ENCODE data around the gene HIRA.

HIRA gene

DNA sequence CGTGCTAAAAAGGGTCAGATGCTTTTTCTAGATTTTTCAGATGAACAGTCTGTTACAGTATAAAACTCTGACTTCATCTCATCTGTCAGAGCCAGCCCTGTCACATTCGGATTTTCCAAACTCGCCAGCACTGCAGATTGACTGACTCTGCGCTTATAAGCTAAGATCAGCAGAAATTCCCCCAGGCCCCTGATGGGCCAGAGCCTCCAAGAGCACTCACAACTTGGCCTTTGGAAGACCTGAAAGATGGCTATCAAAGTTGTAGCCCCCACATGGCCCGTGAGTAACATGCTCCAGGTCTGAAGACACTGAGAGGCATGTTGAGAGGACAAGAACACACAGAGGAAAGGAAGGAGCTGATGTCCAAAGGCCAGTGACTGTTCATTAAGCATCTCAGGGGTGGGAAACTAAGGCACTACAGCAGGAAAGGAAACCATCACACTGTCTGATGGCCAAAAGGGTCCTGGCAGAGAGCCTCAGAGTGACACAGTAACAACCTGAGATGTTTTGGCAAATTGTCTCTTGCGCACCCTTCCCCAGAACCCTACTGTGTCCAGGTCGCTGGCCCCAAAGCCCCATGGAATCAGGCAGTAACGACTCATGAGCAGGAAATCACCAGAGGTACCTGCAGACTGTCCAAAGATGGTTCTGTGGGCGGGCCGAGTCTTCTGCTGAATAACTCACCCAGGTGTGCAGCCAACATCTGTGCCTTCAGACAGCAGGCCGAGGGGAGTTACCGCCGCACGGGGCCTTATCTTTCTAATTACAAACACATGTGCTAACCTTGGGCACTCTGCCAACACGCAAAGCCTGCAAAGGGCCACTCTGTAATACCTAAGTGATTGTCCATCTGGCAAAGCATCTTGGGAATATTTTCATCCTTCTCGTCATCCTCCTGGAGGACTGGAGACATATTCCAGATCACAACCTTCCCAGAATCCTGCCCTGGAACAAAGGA, 23.6 kb downstream of the HIRA start:
- DNase-seq = no peak

- no peak for DNase-seq
Observed at GRCh38 chr22:19406846-19407245, 24.7 kb downstream of the HIRA start.

DNA sequence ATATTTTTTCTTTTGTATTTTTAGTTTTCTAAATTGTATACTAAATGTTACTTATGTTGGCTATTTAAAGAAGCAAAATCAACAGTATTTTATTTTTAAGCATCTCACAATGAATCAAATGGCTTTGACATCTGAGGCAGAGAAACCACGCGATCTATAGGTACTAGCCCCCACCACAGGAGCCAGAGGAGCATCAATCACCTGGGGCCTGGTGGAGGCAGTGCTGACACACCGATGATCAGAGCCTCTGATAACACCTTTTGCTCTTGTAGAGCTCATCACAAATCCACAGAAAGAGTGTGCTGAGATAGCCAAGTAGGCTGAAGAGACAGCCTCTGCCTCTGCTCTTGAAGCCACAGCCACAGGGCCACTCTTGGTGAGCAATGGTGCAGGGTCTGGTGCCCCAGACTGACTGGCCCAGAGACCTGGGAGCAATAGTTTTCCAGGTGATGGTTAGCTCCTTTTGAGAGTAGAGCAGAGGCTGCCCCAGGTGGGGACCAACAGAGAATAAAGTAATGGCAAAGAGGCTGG, 25.2 kb downstream of the HIRA start:
- peak in 1 of 5 experiments; percentile 74 for DNase-seq

GRCh38 chr22:19405652-19406051, 25.9 kb downstream of the HIRA start:
- no peak for DNase-seq

DNA sequence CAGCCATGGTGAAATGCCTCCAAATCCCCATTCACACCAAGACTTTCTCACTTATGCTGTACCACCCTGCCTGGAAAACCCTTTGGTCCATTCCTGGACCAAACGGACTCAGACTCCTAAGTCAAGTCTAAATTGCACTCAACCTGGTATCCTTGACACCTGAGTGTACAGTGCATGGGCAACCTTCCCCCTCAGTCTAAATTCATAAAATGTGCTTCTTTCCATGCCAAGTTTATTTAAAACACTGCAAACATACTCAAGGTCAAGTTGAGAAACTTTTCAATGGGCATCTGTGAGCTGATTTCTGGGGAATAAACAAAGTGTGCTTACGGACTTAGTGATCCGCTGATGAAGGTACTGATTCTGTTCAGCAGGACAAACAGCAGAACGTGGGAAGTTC, 26.4 kb downstream of the HIRA start:
- no peak for DNase-seq

GRCh38 chr22:19404676-19405075, 26.9 kb downstream of the HIRA start:
- DNase-seq = no peak

DNA sequence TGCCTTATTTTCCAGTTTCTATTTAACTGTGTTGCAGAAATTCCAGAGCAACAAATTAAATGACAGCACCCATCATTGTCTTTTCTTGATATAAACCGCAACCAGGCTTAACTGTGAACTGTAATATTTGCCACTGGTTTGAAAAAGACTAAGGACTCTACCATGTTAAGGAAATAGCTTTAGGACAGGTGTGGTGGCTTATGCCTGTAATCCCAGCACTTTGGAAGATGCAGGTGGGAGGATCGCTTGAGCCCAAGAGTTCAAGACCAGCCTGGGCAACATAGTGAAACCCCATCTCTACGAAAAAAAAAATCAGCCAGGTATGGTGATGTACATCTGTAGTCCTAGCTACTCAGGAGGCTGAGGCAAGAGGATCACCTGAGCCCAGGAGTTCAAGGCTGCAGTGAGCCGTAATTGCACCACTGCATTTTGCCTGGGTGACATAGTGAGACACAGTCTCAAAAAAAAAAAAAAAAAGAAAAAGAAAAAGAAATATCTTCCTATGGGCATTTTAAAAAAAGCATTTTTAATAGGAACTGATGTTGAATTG, 28.8 kb downstream of the HIRA start:
- no peak for DNase-seq

- DNase-seq = no peak
Observed at GRCh38 chr22:19401483-19401882, 30.1 kb downstream of the HIRA start.

- DNase-seq = no peak
Observed at GRCh38 chr22:19400881-19401280, 30.7 kb downstream of the HIRA start.

- no peak for DNase-seq
Observed at GRCh38 chr22:19398652-19399051, 32.9 kb downstream of the HIRA start.

- peak in 1 of 5 experiments; percentile 20 for DNase-seq
Observed at GRCh38 chr22:19398206-19398605, 33.3 kb downstream of the HIRA start.

GRCh38 chr22:19397734-19398104, 33.8 kb downstream of the HIRA start:
- DNase-seq = no peak

GRCh38 chr22:19396934-19397733, 34.4 kb downstream of the HIRA start:
- DNase-seq = no peak

GRCh38 chr22:19396561-19396933, 35.0 kb downstream of the HIRA start:
- DNase-seq = no peak

DNA sequence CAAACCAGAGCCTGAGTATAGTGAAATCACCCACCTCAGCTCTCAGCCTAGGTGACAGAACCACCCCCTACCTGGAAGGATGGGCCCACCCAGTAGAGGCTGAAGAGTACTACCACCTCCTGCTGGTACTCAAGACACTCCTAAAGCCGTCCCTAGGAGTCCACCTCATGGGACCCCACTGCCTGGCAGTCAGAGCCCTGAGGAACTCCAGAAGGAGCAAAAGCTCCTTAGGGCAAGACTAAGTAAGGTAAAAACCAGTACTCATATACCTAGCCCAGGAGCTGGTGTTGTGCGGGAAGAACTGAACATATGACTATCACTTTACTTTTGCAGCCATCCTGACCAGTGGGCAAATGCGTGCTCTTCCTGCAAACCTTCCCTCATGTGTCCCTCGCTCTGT, 36.3 kb downstream of the HIRA start:
- DNase-seq = no peak

DNA sequence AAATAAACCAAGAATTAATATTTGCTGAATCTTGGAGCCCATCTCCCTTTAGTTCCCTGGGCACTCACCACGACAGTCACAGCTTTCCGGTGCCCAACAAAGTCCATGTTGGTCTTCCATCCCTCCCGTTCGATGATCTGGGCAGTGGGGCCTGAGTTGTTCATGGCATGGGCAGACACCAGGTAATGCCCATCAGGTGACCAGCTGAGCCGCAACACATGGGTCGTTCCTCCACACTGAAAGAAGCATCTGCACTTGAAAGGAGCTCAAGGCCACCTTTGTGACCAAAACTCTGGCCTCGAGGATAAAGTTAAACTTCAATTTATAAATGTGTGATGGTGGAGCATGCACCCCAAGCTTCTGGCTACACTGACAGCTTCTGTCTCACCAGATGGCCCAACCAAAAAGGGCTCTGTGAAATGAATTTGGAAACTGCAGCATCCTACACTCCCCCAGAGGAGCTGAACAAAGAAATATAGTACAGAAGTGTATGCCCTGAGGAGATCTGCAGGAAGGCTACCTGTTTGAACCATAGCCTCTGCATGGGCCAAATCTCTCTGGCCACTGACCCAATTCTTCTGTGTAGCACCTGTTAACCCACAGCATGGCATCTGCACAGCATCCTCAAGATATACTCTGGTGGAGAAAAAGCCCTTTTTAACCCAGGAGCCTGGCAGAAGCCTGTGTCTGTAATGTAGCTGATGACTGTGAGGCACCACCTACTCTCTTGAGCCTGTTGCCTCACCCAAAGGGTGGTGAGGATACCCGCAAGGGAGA, 37.1 kb downstream of the HIRA start:
- DNase-seq = no peak

GRCh38 chr22:19393704-19394103, 37.8 kb downstream of the HIRA start:
- no peak for DNase-seq

DNA sequence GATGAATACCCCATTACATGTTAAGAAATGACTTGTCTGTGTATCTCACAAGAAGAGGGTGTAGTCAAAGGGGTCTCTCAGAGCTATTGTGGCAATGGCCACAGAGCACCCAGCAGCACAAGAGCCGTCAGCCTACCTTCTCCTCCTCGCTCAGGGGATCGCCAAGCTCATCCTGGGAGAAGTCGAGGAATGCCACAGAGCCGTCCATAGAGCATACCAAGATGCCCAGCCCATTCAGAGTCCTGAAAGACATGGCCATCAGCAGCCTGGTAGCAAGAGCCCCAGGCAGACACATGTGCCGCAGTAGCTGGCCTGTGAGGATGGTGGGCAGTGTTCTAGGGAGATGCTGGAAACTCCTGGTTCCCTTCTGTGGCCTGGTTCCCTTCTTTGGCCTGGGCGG, 44.0 kb downstream of the HIRA start:
- DNase-seq = no peak

- DNase-seq = no peak
Observed at GRCh38 chr22:19387038-19387437, 44.5 kb downstream of the HIRA start.

GRCh38 chr22:19386248-19386647, 45.3 kb downstream of the HIRA start:
- no peak for DNase-seq

DNA sequence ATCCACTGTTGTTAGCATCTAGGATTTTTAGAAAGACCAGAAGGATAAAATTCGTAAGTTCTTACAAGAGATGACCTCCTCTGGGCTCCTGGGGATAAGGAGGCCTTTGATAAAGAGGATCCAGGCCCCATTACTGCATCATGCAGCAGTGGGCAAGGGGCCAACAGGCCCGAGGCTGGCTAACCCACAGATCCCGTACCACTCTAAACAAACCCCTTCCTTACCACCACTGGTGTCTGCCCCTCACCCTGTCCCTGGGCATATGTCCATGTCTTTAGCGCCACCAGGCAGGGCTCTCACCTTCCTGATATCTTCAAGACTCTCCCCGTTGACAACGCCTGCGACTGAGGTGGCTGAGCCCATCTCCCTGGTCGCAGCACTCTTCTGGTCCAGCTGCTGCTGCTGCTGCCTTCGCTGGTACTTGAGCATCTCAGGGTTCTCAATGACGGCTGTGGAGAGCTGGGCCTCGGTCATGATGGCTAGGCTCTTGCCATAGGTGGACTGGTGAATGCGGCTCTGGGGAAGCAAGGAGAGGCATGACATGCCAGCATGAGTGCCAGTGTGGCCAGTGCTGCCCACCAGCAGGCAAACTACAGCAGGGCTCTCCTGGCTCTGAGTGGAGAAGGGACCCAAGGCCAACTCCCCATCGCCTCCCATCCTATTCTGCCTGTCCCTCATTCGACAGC, 46.2 kb downstream of the HIRA start:
- no peak for DNase-seq

GRCh38 chr22:19383292-19383691, 48.2 kb downstream of the HIRA start:
- no peak for DNase-seq
